ENCODE data around the gene COLQ. TPM values are rescaled to one million over a fixed set of nuclear protein-coding genes. Genes with fewer than 3 reads are reported as not detected.

The COLQ gene
- total RNA-seq, 1 donor from 2014 or later, result 1.2 TPM

DNA sequence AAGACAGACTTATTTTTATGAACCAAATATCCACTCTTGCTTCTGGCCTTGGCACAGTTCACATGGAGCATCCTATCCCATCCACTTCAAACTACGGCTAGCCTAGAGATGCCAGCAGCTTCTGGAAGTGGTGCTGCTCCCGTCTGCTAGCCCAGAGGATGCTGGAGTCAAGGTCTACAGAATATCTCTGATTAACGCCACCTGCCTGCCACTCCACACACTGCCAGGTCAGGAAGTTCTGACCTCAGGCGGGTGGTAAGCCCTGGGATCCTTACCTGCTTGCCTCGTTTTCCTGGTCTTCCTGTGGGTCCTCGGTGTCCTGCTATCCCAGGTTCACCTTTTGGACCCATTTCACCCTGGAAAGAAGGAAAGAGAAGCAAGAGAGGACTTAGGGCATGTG lies 51.2 kb downstream of the COLQ start:
- H3K4me1 Mint-ChIP-seq, result no peaks in the 10 kb centered on the region
- ATAC-seq (ENCODE audit: low read depth) (no peak), DNase-seq (no peak)
- no peaks in the 10 kb centered on the region for H3K27me3 Mint-ChIP-seq
- ChIA-PET CTCF (interaction anchor here (0.7 kb wide), 1 partner anchor 266 kb away, joined by 3 read pairs; no protein-coding TSS in a partner anchor), POLR2A (no interaction called here)
- intact Hi-C loops (cut with micrococcal nuclease), result no loop called here
- no peaks in the 10 kb centered on the region for H3K9me3 Mint-ChIP-seq
- H3K36me3 Mint-ChIP-seq (ENCODE audit: low read depth), result no peaks in the 10 kb centered on the region
- TF ChIP-seq, protein P1, sequence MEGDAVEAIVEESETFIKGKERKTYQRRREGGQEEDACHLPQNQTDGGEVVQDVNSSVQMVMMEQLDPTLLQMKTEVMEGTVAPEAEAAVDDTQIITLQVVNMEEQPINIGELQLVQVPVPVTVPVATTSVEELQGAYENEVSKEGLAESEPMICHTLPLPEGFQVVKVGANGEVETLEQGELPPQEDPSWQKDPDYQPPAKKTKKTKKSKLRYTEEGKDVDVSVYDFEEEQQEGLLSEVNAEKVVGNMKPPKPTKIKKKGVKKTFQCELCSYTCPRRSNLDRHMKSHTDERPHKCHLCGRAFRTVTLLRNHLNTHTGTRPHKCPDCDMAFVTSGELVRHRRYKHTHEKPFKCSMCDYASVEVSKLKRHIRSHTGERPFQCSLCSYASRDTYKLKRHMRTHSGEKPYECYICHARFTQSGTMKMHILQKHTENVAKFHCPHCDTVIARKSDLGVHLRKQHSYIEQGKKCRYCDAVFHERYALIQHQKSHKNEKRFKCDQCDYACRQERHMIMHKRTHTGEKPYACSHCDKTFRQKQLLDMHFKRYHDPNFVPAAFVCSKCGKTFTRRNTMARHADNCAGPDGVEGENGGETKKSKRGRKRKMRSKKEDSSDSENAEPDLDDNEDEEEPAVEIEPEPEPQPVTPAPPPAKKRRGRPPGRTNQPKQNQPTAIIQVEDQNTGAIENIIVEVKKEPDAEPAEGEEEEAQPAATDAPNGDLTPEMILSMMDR (IDR thresholded peaks at IDR 0.05), result no peak
- no peak overlapping the region for H3K4me3 Mint-ChIP-seq
- H3K27ac Mint-ChIP-seq, result no peak overlapping the region

DNA sequence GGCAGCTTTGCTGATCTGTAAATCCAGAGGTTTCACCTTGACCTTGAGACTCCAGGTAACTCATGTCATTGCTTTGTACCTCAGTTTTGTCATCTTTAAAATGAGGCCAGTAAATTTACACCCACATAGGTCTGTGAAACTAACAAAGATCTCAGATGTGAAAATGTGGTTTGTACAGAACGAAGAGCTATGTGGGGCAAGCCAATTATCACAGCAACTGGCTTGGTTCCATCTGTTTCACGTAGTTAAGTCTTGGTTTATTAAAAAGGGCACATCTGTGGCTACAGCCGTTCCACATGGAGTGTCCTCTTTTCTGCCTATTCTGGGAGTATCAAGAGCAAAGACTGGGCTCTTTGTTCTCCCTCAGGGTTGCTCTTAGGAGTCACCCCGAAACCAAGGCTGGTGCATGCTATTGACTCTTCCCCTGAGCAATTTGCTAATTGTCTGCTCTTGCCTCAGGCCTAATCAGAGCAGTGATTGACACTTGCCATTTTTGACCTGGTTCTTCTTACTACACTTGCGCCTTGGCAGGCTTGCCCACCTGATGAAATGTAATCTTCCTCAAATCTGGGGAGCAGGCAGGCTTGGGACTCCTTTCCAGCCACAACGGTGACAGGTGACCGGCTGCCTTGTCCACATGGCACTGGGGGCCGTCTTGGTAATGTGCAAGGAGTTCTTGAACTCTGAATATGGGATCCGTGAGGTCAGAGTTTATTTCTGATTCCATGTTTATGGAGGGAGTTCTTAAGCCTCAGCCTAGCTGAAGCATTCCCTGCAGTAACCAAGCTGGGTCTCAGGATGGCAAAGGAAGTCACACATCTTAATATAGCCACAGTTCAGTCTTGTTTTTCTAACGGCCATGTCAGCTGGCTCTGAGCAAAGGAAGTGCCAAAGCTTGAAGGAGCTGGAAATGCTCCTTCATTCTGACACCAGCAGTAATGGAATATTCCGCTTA lies 54.0 kb downstream of the COLQ start:
- no peaks in the 10 kb centered on the region for H3K36me3 Mint-ChIP-seq (ENCODE audit: low read depth)
- no peak for DNase-seq
- TF ChIP-seq, protein P1 (IDR thresholded peaks at IDR 0.05), result no peak
- no peaks in the 10 kb centered on the region for H3K9me3 Mint-ChIP-seq
- CTCF ChIA-PET, result no interaction called here
- H3K4me3 Mint-ChIP-seq, result no peak overlapping the region
- H3K27me3 Mint-ChIP-seq, result no peaks in the 10 kb centered on the region
- intact Hi-C loops (cut with micrococcal nuclease), result no loop called here
- no peak overlapping the region for H3K27ac Mint-ChIP-seq
- POLR2A ChIA-PET, result no interaction called here
- no peak for ATAC-seq (ENCODE audit: low read depth)
- no peaks in the 10 kb centered on the region for H3K4me1 Mint-ChIP-seq

DNA sequence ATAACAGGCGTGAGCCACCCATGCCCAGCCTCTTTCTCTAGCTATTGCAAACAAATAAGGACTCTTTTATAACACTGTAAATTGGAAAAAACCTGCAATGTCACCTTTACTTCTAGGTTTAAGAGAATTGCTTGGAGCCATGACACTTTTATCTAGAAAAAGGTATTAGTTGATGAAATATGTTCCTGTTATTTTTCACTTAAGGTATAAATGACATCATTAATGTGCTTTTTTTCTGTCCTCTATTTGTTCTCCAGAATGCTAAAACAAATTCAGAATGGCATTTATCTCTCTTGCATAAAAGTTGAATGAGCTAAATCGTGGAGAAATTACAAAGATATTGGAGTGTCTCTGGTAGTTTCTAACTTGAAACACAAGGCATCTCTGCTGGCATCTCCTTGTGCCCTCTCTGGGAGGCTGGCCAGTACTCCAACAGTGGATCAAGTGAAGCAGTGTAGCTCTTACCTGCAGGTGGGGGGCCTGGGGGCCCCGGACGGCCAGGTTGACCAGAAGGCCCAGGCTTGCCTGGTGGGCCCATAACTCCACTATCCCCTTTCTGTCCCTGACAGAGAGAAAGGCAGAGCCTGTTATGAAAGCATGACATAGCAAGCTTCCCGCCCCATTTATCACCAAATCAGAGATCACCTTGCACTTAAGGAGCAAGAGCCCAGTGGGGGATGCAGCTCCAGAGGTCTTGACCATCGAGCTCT lies 55.5 kb downstream of the COLQ start:
- intact Hi-C loops (cut with micrococcal nuclease), result no loop called here
- Mint-ChIP-seq H3K9me3 (no peaks in the 10 kb centered on the region), H3K36me3 (ENCODE audit: low read depth) (no peaks in the 10 kb centered on the region), H3K27ac (no peak overlapping the region), H3K4me1 (no peaks in the 10 kb centered on the region), H3K4me3 (no peak overlapping the region), H3K27me3 (no peaks in the 10 kb centered on the region)
- ChIA-PET CTCF (no interaction called here), POLR2A (interaction anchor here (0.6 kb wide), 1 partner anchor 1644 kb away, joined by 3 read pairs; no protein-coding TSS in a partner anchor)
- DNase-seq (no peak), ATAC-seq (ENCODE audit: low read depth) (no peak)
- TF ChIP-seq, protein P1 (IDR thresholded peaks at IDR 0.05), result no peak

DNA sequence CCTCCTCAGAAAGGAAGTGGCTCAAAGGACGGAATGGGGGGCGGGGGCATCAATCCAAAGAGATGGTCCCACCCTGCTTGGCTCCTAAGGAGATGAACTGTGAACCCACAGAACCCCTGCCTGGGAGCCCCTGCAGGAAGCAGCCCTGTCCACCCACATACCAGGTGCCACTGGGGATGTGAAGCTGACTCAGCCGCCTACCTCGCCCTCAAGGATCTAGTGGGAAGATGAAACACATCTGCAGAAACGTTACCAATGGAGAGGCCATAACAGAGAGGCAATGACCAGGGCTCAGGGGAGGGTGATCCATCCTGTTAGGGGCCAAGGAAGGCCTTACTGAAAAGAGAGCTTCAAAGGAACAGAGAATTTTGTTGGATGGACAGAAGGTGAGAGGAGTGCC lies 59.1 kb downstream of the COLQ start:
- H3K27me3 Mint-ChIP-seq, result no peaks in the 10 kb centered on the region
- H3K4me3 Mint-ChIP-seq, result no peak overlapping the region
- DNase-seq (no peak), ATAC-seq (ENCODE audit: low read depth) (no peak)
- no peaks in the 10 kb centered on the region for H3K4me1 Mint-ChIP-seq
- H3K9me3 Mint-ChIP-seq, result peaks cover 3% of the 10 kb centered on the region
- TF ChIP-seq, protein P1 (IDR thresholded peaks at IDR 0.05), result no peak
- H3K27ac Mint-ChIP-seq, result no peak overlapping the region
- intact Hi-C loops (cut with micrococcal nuclease), result no loop called here
- ChIA-PET POLR2A (no interaction called here), CTCF (no interaction called here)
- no peaks in the 10 kb centered on the region for H3K36me3 Mint-ChIP-seq (ENCODE audit: low read depth)

DNA sequence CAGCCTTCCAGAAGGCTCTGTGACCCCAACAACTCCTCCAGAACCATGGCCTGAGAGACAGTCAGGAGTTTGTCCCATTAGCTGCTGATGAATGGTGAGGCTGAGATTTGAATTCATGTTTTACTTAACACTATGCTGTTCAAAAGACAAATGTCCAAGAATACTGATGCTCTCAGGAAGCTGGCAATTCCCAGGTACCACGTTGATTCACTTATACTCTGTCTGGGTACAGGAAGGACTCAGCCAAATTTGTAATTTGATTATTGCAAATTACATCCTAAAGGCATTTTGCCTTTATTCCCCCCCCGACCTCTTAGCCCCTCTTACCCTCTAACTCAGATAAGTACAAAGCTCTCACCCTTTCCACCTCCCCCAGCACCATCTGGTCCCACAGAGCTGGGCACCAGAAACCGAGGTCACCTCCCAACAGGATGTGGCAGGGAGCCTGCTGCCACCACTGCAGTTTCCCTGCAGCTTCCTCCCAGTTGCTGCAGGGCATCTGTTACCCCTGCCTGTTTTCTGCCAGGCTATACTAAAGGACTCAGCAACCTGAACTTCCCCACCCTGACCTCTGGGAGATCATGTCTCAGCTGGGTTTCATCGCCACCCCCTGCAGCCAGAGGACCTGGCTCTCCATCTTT lies 60.5 kb downstream of the COLQ start:
- Mint-ChIP-seq H3K4me1 (no peaks in the 10 kb centered on the region), H3K4me3 (no peak overlapping the region), H3K27me3 (no peaks in the 10 kb centered on the region), H3K9me3 (peaks cover 3% of the 10 kb centered on the region), H3K27ac (no peak overlapping the region), H3K36me3 (ENCODE audit: low read depth) (no peaks in the 10 kb centered on the region)
- POLR2A ChIA-PET, result no interaction called here
- intact Hi-C loops (cut with micrococcal nuclease), result no loop called here
- ATAC-seq (ENCODE audit: low read depth) (no peak), DNase-seq (no peak)
- CTCF ChIA-PET, result no interaction called here
- TF ChIP-seq, protein P1 (IDR thresholded peaks at IDR 0.05), result no peak

All from activated B cell treated with CpG ODN at 0.5 μM for 24 hours (primary cell).